NOMO-1 (cell line): ENCODE results near the gene FAXC.

Experiments
- DNase-seq, 2 experiments: peaks; one replicate each; lab custom pipeline; 2025; ENCODE audit not compliant: unreplicated experiment in 2 of 2; lab: John Stamatoyannopoulos, UW

FAXC gene

DNA sequence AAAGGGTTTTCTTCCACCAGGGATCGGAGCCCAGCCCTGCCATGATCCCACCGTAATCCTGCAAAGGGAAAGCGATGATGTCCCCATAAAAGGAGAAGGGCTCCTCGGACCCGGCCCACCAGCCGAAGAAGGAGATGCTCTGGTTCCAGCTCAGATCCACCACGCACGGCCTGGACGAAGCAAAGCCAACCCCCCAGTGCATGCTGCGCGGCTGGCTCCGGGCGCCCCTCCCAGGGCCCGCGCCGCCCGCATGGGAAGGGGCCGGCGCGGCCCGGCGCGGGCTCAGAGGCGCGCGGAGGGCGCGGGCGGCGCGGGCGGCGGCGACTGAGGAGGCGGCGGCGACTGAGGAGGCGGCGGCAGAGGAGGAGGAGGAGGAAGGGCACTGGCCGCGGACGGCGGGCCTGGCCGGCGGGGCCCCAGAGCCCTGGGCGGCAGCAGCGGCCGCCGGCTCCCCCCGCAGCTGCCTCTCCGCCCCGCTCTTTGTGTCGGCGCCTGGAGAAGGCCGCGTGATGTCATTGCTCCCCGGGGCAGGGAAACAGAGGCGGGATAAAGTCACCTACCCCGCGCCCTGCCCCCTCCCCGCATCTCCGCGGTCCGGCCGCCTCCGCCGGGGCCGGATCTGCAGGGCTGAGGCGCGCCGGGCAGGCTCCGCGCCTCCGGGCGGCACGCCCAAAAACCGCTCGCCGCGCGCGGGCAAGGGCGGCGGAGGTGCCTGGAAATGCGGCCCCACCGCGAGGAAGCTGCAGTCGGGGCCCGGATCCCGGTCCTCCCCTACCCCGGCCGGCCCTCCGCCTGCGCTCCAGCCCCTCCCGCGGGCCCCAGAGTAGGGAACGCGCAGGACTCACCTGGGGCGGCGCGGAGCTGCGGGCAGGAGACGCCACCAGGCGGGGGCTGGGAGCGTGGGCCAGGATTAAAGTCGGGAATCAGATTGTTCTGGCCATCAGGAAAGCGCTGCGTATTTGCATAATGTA is at the start of gene FAXC:
Gene FAXC (minus strand): TSS at position 504 of the 971 bp plus-strand sequence. CDS start 302 bp downstream, at position 202.
- no peak for DNase-seq

- DNase-seq, result no peak
Measured at GRCh38 chr6:99397287-99397686, 47.8 kb upstream of the FAXC start.

DNA sequence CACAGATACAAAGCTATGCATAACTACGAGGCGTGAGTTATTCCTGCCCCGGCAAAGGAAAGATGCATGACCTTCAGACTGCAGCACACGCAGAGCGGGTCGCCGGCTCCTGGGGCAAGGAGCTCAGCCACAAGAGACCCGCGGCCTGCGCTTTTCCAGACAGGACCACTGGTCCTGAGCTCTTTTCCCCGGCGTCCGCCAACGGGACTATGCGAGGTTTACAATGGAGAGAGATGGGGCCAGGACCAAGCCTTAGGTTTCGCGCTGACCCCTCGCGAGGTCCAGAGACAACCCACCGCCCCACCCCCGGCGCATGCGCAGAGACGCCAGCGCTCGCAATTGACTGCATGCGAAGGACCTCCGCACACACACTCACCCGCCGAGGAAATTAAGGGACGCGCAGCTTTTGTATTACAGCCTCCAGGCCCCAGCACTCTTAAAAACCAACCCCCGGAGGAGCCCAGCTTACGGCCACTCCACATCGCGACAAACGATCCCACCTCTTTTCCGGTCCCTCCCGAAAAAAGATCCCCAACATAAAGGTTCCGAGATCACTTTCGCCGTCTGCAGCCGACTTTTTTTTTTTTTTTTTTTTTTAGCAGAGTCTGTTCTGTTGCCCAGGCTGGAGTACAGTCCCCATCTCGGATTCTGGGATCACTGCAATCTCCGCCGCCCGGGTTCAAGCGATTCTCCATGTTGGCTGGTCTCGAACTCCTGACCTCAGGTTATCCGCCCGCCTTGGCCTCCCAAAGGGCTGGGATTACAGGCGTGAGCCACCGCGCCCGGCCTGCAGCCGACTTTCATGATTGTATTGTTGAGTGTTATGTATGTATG is 44.4 kb upstream of the FAXC start, which contains the start of gene COQ3:
Gene COQ3 (minus strand): TSS at position 498 of the 834 bp plus-strand sequence. CDS start 16 bp downstream, at position 482.
- peak; percentile 37 to 62 for DNase-seq

- DNase-seq, result no peak
Measured at GRCh38 chr6:99393366-99393697, 43.9 kb upstream of the FAXC start.

DNA sequence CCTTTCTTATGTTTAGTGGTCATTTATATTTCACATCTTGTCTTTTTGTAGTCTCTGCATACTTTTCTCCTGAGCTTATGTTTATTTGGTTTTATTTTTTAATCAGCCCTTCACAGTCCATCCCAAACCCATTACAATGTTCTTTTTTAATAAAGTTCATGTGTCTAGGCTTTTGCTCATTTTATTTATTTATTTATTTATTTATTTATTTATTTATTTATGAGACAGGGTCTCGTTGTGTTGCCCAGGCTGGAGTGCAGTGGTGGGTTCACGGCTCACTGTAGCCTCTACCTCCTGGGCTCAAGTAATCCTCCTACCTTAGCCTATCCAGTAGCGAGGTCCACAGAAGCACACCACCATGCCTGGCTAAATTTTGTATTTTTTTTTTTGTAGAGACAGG is 41.4 kb upstream of the FAXC start:
- no peak for DNase-seq

DNA sequence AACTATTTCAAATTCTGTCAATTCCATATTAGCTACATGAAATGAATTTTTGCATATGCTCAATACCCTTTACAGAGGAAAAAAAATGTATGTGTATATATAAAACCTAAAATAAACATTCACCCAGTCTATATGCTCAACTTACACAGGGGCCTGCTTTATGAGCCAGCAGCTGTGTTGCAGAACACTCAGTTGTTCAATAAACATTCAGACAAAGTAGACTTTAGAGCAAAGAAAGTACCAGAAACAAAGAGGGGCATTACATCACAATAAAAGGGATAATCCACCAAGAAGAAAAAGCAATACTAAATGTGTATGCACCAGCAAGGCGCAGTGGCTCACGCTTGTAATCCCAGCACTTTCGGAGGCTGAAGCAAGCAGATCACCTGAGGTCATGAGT is 35.0 kb upstream of the FAXC start:
- no peak for DNase-seq

GRCh38 chr6:99378636-99379035 is 29.2 kb upstream of the FAXC start:
- no peak for DNase-seq

- DNase-seq, result no peak
Measured at GRCh38 chr6:99369533-99369932, 20.1 kb upstream of the FAXC start.

DNA sequence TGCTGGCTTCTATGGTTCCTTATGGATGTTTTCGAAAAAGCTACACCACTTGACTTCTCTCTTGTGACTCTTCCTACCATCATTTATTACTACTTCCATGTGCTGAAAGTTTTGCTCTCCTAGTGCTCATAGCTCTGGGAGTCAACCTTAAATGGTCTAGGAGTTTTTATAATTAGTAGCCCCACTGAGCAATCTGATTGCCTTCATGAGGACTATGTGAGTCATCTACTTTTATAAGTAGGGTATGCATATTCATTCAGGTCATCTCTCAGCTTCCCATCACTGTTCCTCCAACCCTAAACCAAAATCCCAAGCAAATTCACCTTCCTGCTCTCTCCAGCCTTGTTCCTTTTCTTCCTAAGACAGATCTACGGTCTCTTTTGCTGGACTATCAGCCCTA is 17.4 kb upstream of the FAXC start:
- DNase-seq, result no peak

GRCh38 chr6:99364026-99364425 is 14.6 kb upstream of the FAXC start:
- DNase-seq, result no peak

GRCh38 chr6:99362678-99363268 is 13.3 kb upstream of the FAXC start:
- no peak for DNase-seq

GRCh38 chr6:99359800-99360199 is 10.3 kb upstream of the FAXC start:
- no peak for DNase-seq

DNA sequence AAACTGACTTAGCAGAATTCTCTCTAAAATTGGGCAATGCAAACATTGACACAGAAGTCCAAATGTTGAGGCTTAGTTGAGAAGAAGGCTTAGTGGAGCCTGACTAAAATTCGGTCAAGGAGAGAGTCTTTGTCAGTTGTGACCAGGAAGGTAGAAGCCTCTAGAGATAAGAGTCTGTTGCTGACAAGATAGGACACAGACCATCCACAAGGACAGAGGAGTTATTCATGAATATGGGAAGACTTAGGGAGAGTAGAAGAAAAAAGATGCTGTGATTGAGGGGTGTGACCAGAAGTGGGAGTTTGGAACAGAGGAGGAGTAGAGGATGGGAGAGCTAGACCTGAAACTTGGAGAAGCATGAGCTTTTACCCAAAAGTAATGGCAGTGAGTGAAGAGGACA is 7.2 kb upstream of the FAXC start:
- DNase-seq, result no peak

GRCh38 chr6:99354983-99355382 is 5.5 kb upstream of the FAXC start:
- no peak for DNase-seq

GRCh38 chr6:99353126-99353525 is 3.7 kb upstream of the FAXC start:
- no peak for DNase-seq

DNA sequence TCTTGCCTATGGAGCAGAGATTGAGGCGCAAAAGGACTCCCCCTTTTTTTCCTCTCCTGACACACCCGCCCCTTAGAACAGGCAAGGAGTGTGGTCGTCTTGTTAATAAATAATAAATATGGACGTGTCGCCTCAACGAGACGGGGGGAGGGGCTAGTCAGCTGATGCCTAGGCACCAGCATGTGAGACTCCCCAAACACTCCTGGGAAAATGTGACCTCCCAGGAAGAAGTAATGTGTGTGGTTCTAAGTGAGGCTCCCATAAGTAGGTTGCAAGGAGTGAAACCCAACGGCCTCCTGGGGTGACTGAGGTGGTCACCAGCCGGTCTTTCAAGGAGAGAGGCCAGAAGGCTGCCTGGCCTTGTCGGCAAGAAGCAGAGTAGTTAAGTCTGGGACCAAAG is 1.1 kb upstream of the FAXC start:
- DNase-seq, result no peak

GRCh38 chr6:99348288-99349170 is 945 bp downstream of the FAXC start:
- no peak for DNase-seq

DNA sequence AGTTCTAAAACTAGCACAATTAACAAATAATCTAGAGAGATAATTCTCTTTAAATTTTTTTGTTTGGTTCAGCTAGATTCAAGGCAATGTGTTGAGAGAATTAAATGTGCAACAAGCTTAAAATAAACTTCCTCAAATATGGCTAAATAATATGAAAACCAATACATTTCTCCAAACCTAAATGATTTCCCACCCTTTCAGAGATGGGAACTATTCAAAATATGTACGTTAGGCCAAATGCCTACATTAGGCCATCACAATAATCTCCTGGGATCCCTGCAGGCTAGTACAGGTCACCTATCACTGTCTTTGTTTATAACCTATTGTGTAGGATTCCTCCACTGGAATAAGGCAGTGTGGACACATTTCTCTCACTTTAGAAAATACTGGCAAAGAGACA is 1.7 kb downstream of the FAXC start:
- no peak for DNase-seq

GRCh38 chr6:99346595-99346994 is 2.9 kb downstream of the FAXC start:
- no peak for DNase-seq

DNA sequence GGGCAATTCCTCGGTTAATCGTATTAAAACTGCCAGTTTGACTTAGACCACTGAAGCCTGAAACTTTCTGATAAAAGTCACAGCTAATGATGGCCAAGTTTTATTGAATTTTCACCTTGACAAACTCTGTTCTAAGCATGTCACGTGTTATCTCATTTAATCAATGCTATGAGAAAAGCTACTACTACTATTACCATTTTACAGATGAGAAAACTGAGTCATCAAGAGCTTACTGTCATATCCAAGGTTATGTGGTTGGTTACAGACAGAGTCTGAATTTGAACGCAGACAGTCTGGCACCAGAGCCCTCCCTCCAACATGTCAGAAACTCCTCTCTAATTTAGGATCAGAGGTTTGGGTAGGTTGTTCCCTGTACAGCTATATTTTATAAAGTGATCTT is 4.3 kb downstream of the FAXC start:
- DNase-seq, result no peak
